ENCODE data around the gene CCL18.
"Not testable (repeated sequence)": the region's sequence is repeated elsewhere in the genome, so short reads cannot be mapped to it uniquely, and the experiment has no call there.

CCL18 gene, protein sequence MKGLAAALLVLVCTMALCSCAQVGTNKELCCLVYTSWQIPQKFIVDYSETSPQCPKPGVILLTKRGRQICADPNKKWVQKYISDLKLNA

DNA sequence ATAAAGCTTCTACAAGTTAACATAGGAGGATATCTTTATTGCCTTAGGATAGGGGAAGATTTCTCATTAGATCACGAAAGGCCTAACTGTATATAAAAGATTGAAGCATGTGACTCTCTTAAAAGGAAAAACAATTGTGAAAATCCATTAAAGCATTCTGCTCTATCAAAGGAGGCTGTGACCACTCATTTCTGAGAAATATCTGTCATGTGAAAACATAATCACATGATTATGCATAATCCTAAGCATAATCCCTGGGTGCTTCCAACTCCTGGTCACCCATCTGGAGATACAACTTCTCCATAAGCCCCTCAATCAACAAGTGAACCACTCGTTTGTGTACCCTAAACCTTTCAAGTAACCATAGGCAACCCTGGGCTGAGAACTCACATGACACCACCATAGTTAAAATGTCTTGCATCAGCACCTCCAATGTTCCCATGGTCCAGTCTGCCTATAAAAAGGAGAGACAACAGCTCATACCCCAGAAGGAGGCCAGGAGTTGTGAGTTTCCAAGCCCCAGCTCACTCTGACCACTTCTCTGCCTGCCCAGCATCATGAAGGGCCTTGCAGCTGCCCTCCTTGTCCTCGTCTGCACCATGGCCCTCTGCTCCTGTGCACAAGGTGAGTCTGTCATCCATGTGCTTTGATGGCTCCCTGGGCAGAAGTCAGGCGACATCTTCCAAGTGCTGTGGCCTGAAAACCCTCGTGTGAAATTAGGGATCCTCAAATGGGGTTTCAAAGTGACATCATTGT is at the start of gene CCL18:
TSS of gene CCL18 (plus strand) at position 487 of the 756 bp plus-strand sequence. CDS start at position 558, 71 bp downstream.
- DNase-seq = no peak

DNA sequence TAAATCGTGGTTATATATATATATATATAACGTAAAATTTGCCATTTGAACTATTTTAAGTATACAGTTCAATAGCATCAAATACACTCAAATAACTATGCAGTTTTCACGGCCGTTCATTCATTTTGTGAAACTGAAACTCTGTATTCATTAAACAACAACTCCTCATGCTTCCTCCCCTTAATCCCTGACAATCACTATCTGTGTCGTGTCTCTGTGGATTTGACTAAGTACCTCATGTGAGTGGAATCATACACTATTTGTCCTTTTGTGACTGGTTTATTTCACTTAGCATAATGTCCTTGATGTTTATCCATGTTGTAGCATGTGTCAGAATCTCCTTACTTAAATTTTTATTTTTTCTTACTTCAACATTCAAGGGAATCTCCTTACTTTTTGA is 49.1 kb upstream of the CCL18 start:
- no peak for DNase-seq

DNA sequence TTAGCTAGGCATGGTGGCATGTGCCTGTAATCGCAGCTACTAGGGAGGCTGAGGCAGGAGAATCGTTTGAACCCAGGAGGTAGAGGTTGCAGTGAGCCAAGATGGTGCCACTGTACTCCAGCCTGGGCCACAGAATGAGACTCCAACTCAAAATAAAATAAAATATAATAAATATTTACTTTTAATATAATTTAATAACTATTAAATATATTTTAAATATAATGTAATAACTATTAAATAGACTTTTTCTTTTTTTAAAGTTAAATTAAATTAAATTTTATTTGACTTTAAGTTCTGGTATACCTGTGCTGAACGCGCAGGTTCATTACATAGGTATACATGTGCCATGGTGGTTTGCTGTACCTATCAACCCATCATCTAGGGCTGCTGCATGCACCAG is 48.2 kb upstream of the CCL18 start:
- DNase-seq = not testable (repeated sequence)

DNA sequence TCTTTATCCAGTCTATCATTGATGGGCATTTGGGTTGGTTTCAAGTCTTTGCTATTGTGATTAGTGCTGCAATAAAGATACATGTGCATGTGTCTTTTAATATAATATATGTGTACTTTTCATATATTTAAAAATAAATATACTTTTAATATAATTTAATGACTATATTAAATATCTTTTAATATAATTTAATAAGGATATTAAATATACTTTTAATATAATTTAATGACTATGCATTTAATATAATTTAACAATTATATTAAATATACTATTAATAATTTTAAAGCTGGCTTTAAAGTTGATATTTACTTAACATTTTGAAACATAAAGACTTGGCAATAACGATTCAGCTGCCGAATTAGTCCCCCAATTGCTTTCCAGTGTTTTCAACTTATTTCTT is 47.5 kb upstream of the CCL18 start:
- DNase-seq = no peak

DNA sequence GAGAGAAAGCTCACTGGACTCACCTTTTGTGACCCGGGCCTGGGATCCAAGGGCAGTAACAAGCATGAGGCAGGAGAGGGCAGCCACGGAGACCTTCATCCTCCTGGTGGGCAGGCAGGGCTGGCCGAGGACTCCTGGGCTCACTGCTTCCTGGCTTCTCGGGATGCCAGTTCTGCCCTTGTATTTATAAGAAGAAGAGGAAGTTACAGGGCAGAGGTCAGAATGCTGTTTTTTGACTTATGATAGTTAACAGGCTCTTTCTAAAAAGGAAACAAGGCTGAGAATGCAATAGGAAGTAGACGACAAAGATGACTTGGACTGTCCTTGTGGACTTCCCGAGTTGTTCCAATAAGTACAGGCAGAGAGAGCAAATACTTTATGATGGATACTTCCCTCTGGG is 46.3 kb upstream of the CCL18 start, which contains the start of gene CCL23:
TSS of gene CCL23 (minus strand) at position 174 of the 400 bp plus-strand sequence. CDS start at position 99, 75 bp downstream.
- no peak for DNase-seq

DNA sequence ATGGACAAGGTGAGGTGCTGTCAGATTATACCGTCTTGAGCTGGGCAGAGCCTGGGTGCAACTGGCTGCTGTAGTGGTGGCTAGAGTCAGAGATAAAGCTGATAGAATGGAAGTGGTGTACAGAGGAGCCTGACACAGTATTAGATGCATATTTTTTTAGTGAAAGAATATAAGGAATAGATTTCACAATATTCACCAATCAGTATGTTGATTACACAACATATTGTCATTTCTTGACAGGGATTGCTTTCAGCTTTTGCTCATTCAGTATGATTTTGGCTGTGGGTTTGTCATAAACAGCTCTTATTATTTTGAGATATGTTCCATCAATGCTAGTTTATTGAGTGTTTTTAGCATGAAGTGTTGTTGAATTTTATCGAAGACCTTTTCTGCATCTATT is 44.6 kb upstream of the CCL18 start:
- DNase-seq = no peak

DNA sequence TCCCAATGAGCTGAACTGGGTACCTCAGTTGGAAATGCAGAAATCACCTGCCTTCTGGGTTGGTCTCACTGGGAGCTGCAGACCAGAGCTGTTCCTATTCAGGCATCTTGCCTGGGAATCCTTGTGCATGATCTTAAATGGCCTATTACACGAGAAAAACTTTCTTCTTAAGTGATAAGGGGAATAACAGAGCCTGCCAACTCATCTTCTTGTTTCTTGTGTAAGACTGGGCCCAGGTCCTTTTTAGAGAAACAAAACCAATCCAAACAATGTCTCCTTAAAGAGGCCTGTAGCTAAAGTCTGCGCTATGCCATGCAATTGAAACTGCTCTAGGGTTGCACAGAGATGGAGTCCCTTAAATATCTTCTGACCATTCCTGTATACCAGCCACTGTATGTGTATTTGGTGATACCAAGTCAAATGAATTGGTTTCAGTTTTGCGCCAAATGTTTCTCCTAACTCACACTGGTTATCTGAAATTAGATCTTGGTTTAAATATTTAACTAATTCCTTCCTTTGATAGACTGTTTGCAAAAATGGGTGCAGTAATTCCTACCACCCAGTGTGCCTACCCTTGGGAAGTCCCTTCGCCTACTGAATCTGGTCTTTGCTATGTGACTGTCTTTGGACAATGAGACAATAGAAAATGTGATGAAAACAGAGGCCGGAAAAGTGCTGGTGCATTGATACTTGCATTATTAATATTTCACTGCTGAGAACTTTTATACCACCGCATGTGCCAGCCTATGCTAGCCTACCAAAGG is 39.8 kb upstream of the CCL18 start:
- no peak for DNase-seq

DNA sequence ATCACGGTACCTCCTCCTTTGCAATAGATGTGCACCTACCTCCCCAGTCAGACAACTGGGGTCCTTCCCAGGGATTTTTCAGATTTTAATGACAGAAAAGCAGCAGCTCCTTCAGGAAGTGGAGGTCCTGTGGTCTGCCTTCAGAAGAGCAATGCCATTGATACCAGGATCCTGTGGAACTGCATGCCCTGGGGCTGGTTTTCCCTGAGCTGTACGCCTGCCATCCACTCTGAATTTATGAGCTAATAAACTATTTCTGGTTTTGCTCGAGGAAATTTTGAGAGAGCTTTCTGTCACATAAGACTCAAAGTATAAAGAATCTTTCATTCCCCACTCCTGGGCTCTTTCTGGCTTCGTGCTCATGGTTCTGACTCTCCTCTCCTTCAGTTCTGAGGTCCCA is 36.3 kb upstream of the CCL18 start:
- no peak for DNase-seq

DNA sequence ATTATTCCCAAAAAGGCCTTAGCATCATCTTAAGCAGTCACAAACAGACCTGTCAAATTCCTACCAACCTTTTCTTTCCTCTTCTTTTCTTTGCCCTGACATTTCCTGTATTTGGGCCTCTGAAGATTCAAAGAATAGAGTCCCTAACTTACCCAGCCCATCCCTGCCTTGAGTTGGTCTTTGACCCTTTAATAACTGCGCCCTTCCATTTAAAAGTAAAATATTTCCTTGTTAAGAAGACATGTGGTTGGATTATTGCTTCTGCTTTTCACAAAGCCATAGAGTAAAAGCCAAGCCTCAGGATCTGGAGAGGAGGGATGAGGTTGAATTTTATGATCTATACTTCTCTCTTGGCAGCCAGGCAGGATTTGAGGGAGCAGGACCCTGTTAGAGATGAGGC is 33.1 kb upstream of the CCL18 start:
- no peak for DNase-seq

DNA sequence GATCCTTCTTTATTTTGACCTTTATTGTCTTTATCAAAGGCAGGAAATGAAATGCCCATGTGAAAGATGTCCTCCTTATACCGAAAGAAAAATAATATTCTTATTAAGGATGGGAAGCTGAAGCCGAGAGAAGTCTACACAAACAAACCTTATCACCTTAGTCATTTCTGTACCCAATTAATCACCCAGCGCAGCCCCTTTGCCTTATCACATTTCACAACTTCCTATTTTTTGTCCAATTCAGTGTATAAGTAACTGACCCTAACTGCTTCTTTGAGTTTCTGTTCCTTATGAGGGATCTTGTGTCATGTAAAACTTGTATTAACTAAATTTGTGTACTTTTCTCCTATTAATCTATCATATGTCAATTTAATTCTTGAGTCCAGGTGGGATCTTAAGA is 29.9 kb upstream of the CCL18 start:
- no peak for DNase-seq

DNA sequence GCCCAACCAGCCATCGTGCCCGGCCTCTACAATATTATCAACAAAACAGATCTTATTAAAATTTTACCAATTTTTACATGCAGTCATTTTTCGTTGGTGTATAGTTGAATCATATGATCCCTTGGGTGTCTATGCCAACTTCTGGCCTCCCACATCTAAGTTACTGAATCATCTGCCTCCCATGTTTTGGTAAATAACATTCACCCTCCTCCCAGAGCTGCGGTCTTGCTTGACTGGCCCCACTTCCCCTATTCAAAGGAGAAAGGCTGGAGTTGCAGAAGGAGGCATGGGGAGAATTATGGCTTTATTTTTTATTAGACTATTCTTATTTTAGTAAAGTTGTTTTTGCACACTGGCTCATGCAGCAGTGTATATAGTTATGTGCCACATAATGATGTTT is 27.8 kb upstream of the CCL18 start:
- DNase-seq = no peak

DNA sequence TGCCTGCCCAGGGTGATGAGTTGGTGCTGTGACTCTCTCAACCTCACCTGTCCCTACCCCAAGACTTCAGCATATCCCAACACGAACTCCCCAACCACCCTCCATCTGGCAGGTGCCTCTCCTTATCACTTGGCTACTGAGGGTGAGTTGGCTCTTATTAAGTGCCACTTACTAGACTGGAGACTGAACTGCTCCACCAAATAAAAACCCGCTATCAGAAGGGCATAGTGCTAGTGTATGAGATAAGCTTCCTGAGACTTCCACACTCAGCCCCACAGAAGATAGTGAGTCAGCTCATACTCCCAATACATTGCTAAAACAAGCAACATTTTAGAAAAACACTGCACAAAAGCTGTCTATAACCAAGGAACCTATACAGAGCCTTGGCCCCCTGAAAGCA is 16.0 kb upstream of the CCL18 start:
- no peak for DNase-seq

DNA sequence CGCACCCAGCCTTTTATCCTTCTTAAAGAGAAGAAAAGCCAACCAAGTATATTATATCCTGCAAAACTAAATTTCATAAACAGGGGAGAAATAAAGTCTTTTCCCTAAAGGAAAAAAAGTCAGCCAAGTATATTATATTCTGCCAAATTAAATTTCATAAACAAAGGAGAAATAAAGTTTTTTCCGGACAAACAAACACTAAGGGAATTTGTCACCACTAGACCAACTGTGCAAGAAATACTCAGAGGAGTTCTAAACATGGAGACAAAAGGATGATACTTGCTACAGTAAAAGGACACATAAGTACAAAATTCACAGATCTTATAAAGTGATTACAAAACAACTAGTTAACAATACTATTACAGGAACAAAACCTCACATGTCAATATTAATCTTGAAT is 14.4 kb upstream of the CCL18 start:
- DNase-seq = no peak

DNA sequence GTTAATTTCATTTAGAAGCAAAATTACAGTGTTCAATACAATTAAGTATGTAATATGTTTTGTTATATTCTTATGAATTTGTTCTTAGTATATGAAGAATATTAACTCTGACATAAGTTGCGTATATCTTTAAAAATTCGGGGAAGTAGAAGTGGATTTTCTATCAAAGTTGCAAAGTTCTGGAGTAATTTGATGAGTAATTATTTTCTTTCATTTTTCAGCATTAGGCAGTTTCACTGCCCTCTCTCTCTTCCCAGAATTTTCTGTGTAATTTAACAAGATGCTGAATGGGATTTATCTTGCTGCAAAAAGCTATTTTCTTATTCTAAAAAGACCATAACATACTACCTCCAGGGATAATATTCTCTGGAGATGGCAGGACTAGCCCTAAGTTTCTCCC is 8.9 kb upstream of the CCL18 start:
- DNase-seq = no peak

DNA sequence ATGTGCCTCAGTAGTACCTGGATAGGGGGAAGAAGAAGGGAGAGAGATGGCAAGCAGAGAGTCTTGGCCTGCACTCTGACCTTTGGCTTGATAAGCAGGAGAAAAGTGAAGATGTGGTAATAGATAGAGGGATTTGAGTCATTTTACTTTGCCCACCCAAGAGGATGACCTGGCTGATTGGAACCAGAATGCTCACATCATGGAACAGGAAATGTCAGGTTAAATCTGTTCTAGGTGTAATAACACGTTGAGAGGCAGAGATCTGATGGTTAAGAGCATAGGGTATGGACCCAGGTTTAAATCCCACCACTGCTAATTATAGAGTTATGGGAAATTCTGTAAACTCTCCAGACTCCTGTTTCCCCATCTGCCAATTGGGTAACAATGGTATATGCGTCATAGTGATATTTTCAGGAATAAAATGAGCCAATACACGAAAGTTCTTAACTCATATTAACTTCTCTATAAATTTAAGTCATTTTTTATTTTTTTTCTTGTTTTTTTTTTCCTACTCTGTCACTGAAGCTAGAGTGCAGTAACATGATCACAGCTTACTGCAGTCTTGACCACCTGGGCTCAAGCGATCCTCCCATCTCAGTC is 8.1 kb upstream of the CCL18 start:
- no peak for DNase-seq

DNA sequence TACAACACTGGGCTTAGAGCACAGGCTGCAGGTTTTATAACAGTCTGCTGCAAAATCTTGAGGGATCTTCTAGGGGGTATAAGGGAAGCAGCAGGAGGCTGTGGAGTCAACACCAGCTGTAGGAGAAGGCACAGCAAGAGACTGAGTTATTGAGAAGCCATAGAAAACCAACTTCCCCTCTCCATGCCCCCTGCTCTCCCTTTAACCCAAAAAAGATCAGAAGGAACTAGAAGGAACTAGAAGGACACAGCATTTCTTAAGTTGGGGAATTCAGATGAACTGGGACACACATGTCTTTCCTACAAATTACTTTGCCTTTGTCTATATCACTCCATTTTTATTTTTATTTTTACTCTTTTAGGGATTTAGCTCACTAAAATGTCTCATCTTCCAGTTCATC is 6.2 kb upstream of the CCL18 start:
- DNase-seq = no peak

DNA sequence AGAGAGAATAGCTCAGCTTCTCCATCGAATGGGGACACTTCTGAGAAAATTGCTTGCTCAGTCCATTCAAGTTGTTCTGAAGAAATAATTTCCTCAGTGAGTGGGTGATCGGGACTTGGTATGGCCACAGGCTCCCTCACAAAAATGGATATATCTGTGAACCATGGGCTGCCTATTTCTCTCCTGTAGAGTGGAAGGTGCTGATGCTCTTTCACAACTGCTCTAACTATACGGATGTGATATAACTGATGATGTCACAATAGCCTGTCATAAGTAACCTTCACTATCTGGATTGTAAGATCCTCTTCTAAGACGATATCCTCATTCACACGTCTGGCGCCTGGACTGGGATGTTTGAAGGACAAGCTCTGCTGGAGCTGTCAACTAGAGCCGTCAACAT is 4.7 kb upstream of the CCL18 start:
- DNase-seq = no peak

DNA sequence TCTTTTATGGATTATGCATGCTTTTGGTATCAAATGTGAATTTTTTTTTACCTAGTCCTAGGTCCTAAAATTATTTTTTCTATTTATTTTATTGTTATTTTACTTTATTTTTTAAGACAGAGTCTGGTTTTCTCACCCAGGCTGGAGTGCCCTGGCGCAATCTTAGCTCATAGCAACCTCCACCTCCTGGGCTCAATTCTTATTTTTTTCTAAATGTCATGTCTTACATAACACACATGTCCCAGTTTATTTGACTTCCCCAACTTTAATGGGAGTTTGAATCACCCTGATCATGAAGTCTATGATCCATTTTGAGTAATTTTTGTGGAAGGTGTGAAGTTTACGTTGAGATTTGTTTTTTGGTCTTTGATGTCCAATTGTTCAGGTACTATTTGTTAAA is 3.3 kb upstream of the CCL18 start:
- no peak for DNase-seq

DNA sequence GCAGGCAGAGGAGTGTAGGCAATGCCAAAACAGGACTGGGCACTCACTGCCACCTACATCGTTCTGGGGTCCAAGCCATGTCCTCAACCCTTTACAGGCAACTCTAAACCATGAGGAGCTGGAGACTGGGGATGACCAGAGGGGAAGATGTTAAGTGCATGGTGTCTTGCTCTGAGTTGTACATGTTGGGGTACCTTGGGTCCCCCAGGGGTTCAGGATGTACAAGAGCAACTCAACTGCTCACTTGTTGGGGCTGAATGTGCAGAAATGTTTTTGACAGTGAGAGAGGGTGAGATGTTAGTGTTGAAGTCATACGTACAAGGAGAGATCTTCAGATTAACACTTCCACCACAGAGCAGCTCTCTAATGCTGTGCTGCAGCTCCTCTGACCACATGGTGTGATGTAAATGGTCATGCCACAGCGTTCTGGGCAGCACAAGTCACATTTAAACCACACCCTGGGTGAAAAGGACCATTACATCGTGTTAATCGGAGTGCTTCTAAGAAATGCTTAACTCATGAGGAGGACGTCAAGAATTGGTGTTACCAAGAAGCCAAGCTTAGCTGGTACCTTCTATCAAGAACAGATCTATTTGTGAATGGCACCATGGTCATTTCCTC is 2.4 kb downstream of the CCL18 start:
- DNase-seq = no peak

DNA sequence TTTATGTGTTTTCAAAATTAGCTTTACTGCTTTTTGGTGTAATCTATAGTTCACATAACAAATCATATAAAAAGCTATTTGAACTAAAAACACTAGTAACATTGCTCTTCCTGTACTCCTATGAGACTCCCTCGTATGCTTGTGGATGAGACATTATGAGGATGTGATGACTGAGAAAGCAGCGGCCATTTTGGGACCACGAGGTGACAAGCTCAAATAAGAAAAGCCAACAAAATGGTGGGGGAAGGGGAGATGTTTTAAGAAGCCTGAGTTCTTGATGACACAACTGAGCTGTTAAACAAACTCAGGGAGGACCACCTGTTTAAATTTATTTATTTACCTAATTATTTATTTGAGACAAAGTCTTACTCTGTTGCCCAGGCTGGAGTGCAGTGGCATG is 4.5 kb downstream of the CCL18 start:
- no peak for DNase-seq

DNA sequence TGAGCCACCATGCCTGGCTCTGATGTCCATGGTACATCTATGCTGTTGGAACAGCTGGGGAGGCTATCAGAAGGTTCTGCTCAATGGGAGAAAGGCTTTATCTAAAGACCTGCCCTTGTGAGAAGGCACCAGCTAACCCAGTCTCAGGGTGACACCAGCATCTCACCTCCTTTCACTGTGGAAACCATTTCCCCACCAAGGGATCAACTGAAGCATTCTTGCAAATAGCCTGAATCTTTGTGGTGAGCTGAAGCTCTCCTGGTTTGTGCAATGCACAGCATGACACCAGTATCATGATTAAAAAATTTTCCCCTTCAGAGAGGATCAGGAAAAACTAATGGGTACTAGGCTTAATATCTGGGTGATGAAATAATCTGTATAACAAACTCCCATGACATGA is 5.1 kb downstream of the CCL18 start:
- DNase-seq = no peak

DNA sequence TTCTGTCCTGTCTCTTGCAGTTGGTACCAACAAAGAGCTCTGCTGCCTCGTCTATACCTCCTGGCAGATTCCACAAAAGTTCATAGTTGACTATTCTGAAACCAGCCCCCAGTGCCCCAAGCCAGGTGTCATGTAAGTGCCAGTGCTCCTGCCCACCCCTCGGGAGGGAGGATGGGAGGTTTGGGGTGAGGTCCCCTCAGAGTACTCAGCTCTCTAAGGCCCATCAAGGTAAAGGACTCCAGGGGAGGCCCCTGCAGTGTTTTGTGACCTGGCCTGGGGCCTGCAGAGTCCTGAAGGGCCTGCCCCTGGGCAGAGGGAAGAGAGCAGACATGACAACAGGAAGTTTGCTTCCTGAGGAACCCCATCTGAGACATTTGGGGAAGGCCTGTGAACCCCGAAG is 6.4 kb downstream of the CCL18 start:
- DNase-seq = no peak

DNA sequence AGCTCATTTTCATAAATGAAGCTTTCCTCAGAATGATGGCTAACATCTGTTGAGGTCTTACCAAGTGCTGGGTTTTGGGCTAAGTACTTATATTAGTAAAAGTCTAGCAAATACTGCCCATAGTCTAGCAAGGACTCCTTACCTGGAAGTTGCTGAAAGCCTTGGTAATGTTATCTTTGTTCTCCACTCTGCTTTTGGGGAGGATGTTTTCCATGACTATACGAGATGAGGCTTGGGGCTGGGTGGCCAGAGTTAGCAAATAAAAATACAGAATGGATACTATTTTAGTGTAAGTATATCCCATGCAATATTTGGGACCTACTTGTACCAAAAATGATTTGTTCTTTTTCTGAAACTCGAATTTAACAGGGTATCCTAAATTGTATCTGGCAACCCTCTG is 7.7 kb downstream of the CCL18 start:
- DNase-seq = no peak
